HepG2 (cell line): ENCODE measurements around the gene REST. TPM values are rescaled to one million over a fixed set of nuclear protein-coding genes. Genes with fewer than 3 reads are reported as not detected.

Experiments used
- ATAC-seq: fragments of 200-7000 bp; cut with Tn5 transposase; 3 replicates; pipeline ENCODE4 v1.9.1; 2020; ENCODE audit warnings: mild to moderate bottlenecking, moderate library complexity
- BruUV-seq: library from RNA; stranded (reverse); fragments of 400-500 nt; replicated peaks from 2 replicates; lab custom pipeline; 2021; lab: Mats Ljungman, UMichigan
- CTCF ChIA-PET: fragments of 300-600 bp; formaldehyde crosslinking; extraction: SDS; loops from one replicate; lab custom pipeline; 2021; ENCODE audit warnings: low total read pairs, inconsistent platforms, low intra/inter-chr PET ratio; lab: Yijun Ruan, JAX
- POLR2A ChIA-PET: fragments of 350-600 bp; sonication (Branson Sonifier 250); formaldehyde crosslinking; loops from one replicate; lab custom pipeline; 2020; ENCODE audit warnings: antibody characterized with exemption, inconsistent platforms; lab: Yijun Ruan, JAX
- DNase-seq: peaks from one replicate; pipeline ENCODE4 v3.0.0-alpha.2; 2015; ENCODE audit warnings: low spot score
- FAIRE-seq: peaks from 3 replicates; lab custom pipeline; 2011; peaks lifted over from hg19 to GRCh38; lab: Jason Lieb, UNC
- H2AFZ ChIP-seq: one replicate; pipeline ENCODE4 v1.6.1; 2011; ENCODE audit warnings: low read length, inconsistent platforms
- H3K27ac ChIP-seq: fragments of 300-600 bp; 3 replicates; pipeline ENCODE4 v1.8.0; 2011; ENCODE audit warnings: mixed run types, mild to moderate bottlenecking, mixed read lengths, low read length, inconsistent platforms; ENCODE audit not compliant: insufficient read depth; ENCODE audit errors: extremely low read length
- H3K27me3 ChIP-seq, 2 experiments: fragments of 200-600 bp in 1 of 2; 2 replicates in 1 of 2; 3 replicates in 1 of 2; pipeline versions ENCODE4 v1.6.0 to v1.8.0; 2011; ENCODE audit warnings: low read length in 2 of 2, mild to moderate bottlenecking in 2 of 2, moderate library complexity in 2 of 2, inconsistent platforms in 1 of 2; ENCODE audit not compliant: insufficient read depth in 2 of 2, control insufficient read depth in 1 of 2
- H3K36me3 ChIP-seq, 2 experiments: fragments of 200-600 bp in 1 of 2; replicated peaks in 1 of 2; 2 replicates in 1 of 2; 3 replicates in 1 of 2; pipeline versions ENCODE4 v1.5.1 to v1.8.0; 2011; ENCODE audit warnings: low read length in 2 of 2, inconsistent platforms in 1 of 2; ENCODE audit not compliant: insufficient read depth in 2 of 2, control insufficient read depth in 1 of 2
- H3K4me1 ChIP-seq: 2 replicates; pipeline ENCODE4 v1.5.1; 2012; ENCODE audit warnings: low read length, inconsistent platforms; ENCODE audit not compliant: insufficient read depth
- H3K4me2 ChIP-seq: 2 replicates; pipeline ENCODE4 v1.6.0; 2011; ENCODE audit warnings: low read depth, low read length, inconsistent platforms
- H3K4me3 ChIP-seq, 3 experiments: fragments of 200-600 bp in 1 of 3; sonication (generic), shearing (Covaris generic) in 1 of 3; replicated peaks in 1 of 3; 2 replicates each; pipeline ENCODE4 v1.5.1; 2011 to 2016; ENCODE audit warnings: low read length in 3 of 3, inconsistent platforms in 2 of 3, low read depth in 2 of 3, mild to moderate bottlenecking in 2 of 3, control low read depth in 1 of 3, mixed read lengths in 1 of 3; ENCODE audit not compliant: insufficient read depth in 1 of 3
- H3K79me2 ChIP-seq: one replicate; pipeline ENCODE4 v1.6.1; 2011; ENCODE audit warnings: low read length, inconsistent platforms; ENCODE audit not compliant: insufficient read depth
- H3K9ac ChIP-seq: 2 replicates; pipeline ENCODE4 v1.6.0; 2011; ENCODE audit warnings: mild to moderate bottlenecking, low read depth, low read length, inconsistent platforms; ENCODE audit not compliant: insufficient read depth
- H3K9me3 ChIP-seq: 2 replicates; pipeline ENCODE4 v1.5.1; 2012; ENCODE audit warnings: mild to moderate bottlenecking, low read length
- H4K20me1 ChIP-seq: 2 replicates; pipeline ENCODE4 v1.6.0; 2011; ENCODE audit warnings: inconsistent platforms, mild to moderate bottlenecking, low read length, moderate library complexity; ENCODE audit not compliant: insufficient read depth
- ARNT2 ChIP-seq: sonication (generic); formaldehyde crosslinking; IDR thresholded peaks from 2 replicates; pipeline ENCODE4 v1.8.0; 2022; ENCODE audit warnings: mild to moderate bottlenecking, low read depth, missing genetic modification reagents, moderate library complexity
- ATF6 ChIP-seq: sonication (generic); formaldehyde crosslinking; conservative IDR thresholded peaks from 2 replicates; pipeline ENCODE4 v1.4.0; 2020; ENCODE audit warnings: missing genetic modification reagents
- CENPX ChIP-seq: sonication (generic); formaldehyde crosslinking; IDR thresholded peaks from 2 replicates; pipeline ENCODE4 v1.9.0; 2021; ENCODE audit warnings: mild to moderate bottlenecking, missing genetic modification reagents, moderate library complexity
- DMAP1 ChIP-seq: IDR thresholded peaks from 2 replicates; pipeline ENCODE4 v1.6.1; 2016
- ISX ChIP-seq: sonication (generic); formaldehyde crosslinking; conservative IDR thresholded peaks from 2 replicates; pipeline ENCODE4 v1.5.0; 2020; ENCODE audit warnings: missing genetic modification reagents
- KDM4B ChIP-seq: sonication (generic); formaldehyde crosslinking; IDR thresholded peaks from 2 replicates; pipeline ENCODE4 v1.4.0; 2020; ENCODE audit warnings: missing genetic modification reagents
- MEIS1 ChIP-seq: sonication (generic); formaldehyde crosslinking; IDR thresholded peaks from 2 replicates; pipeline ENCODE4 v1.9.0; 2021; ENCODE audit warnings: mild to moderate bottlenecking, missing genetic modification reagents, moderate library complexity, borderline replicate concordance
- TCF7L2 ChIP-seq: IDR thresholded peaks from 2 replicates; pipeline ENCODE4 v1.6.1; 2011; ENCODE audit warnings: mild to moderate bottlenecking, low read depth, low read length, moderate library complexity
- ZNF317 ChIP-seq: sonication (generic); formaldehyde crosslinking; IDR thresholded peaks from 2 replicates; pipeline ENCODE4 v1.5.0; 2020; ENCODE audit warnings: mild to moderate bottlenecking, missing genetic modification reagents
- ZNF746 ChIP-seq: sonication (generic); formaldehyde crosslinking; IDR thresholded peaks from 2 replicates; pipeline ENCODE4 v1.8.0; 2022; ENCODE audit warnings: mild to moderate bottlenecking, missing genetic modification reagents
- WGBS: methylation state at CpG from one replicate; pipeline ENCODE4 v1.1.6; 2017; ENCODE audit warnings: low lambda C conversion rate; 5-methylcytosine and 5-hydroxymethylcytosine counted together
- in situ Hi-C: cut with HindIII; loops from 2 replicates; pipeline ENCODE4 v1.10.0; 2017; ENCODE audit warnings: low pct_unique_long_range_greater_than_20kb; ENCODE audit not compliant: extremely low pct_ligation_motif_present
- intact Hi-C: fragments of 100-400 bp; cut with micrococcal nuclease; formaldehyde crosslinking; loops from one replicate; pipeline ENCODE4 v1.10.0; 2022; ENCODE audit not compliant: unreplicated experiment
- polyA plus RNA-seq, 8 experiments: library from polyadenylated mRNA; depleted of rRNA in 3 of 8; stranded (reverse) in 7 of 8; unstranded in 1 of 8; fragments of >200 nt; fragmentation: Illumina TruSeq in 4 of 8; extraction: Trizol in 4 of 8; gene quantifications; 2 replicates each; pipeline versions ENCODE4 v1.2.1 to v1.2.3, GENCODE V29; 2011 to 2016; ENCODE audit warnings: low read depth in 4 of 8, missing spikeins in 1 of 8, mixed read lengths in 1 of 8; ENCODE audit not compliant: insufficient read depth in 1 of 8
- total RNA-seq, 5 experiments: library from RNA; depleted of rRNA; stranded (reverse); fragments of >200 nt; fragmentation: Illumina TruSeq; extraction: Trizol; gene quantifications; 2 replicates each; pipeline ENCODE4 v1.2.3, GENCODE V29; 2016; ENCODE audit warnings: low read depth in 1 of 5
- TF ChIP-seq, protein P1 (sequence below): sonication (generic); formaldehyde crosslinking; IDR thresholded peaks from 2 replicates; pipeline ENCODE4 v1.8.1; 2023; ENCODE audit warnings: mild to moderate bottlenecking, missing genetic modification reagents
- TF ChIP-seq, protein P2 (sequence below): sonication (generic); formaldehyde crosslinking; IDR thresholded peaks from 2 replicates; pipeline ENCODE4 v1.4.0; 2020; ENCODE audit warnings: missing genetic modification reagents
- TF ChIP-seq, protein P3 (sequence below): sonication (generic); formaldehyde crosslinking; IDR thresholded peaks from 2 replicates; pipeline ENCODE4 v1.5.0; 2020; ENCODE audit warnings: missing genetic modification reagents

REST gene
- total and polyA plus RNA-seq, 2 of the 13 experiments (the other 11 are each of a cell fraction or from before 2014, with no cell fraction given) = 12.7 to 22.4 TPM

- under 1% methylated on average over 34 of the region's 41 CpGs for WGBS
- Histone ChIP-seq H4K20me1 (0 out of 2 replicates have a peak, but pooled peaks cover 5% of the 10 kb centered on the region), H3K4me3 (peak overlapping the region; percentile 94 to 99 (median 99)), H3K27ac (peak overlapping the region; percentile 96), H2AFZ (no peak overlapping the region), H3K36me3 (peaks cover 6 to 7% of the 10 kb centered on the region in 2 experiments; a peak in 3 of 5 replicates), H3K4me1 (peaks cover 48% of the 10 kb centered on the region), H3K4me2 (peak overlapping the region; percentile 71), H3K79me2 (peaks cover 50% of the 10 kb centered on the region), H3K9me3 (no peaks in the 10 kb centered on the region), H3K9ac (peak overlapping the region; percentile 94), H3K27me3 (peaks cover 0 to 12% of the 10 kb centered on the region in 2 experiments; a peak in 1 of 5 replicates)
- FAIRE-seq = no peak
- intact Hi-C loops = loop anchor here (2.0 to 5.0 kb wide), 2 partner anchors 68 to 472 kb away; partner anchors contain the start of genes NOA1, PAICS and PPAT
- ChIA-PET POLR2A (interaction anchor here (0.7 to 4.1 kb wide), 5 partner anchors 8 to 474 kb away, joined by 3 to 49 read pairs (median 5); partner anchors contain the start of genes NOA1, PAICS, POLR2B and PPAT), CTCF (no interaction called here)
- peak; percentile 28 for DNase-seq
- no TSS peak for BruUV-seq
- in situ Hi-C loops = no loop called here
- peak; percentile 38 for ATAC-seq
- TF ChIP-seq MEIS1 (CRISPR knock-in tag) (no peak), TCF7L2 (no peak), DMAP1 (CRISPR knock-in tag) (0 out of 2 replicates have a peak, but pooled peaks have one; percentile 59), ISX (CRISPR knock-in tag) (0 out of 2 replicates have a peak, but pooled peaks have one; percentile 49), ATF6 (CRISPR knock-in tag) (no peak), KDM4B (CRISPR knock-in tag) (0 out of 2 replicates have a peak, but pooled peaks have one; percentile 10), ARNT2 (no peak), ZNF746 (CRISPR knock-in tag) (0 out of 2 replicates have a peak, but pooled peaks have one; percentile 49), CENPX (CRISPR knock-in tag) (no peak), ZNF317 (CRISPR knock-in tag) (0 out of 2 replicates have a peak, but pooled peaks have one; percentile 41)
- TF ChIP-seq, protein P1, sequence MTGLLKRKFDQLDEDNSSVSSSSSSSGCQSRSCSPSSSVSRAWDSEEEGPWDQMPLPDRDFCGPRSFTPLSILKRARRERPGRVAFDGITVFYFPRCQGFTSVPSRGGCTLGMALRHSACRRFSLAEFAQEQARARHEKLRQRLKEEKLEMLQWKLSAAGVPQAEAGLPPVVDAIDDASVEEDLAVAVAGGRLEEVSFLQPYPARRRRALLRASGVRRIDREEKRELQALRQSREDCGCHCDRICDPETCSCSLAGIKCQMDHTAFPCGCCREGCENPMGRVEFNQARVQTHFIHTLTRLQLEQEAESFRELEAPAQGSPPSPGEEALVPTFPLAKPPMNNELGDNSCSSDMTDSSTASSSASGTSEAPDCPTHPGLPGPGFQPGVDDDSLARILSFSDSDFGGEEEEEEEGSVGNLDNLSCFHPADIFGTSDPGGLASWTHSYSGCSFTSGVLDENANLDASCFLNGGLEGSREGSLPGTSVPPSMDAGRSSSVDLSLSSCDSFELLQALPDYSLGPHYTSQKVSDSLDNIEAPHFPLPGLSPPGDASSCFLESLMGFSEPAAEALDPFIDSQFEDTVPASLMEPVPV = no peak
- TF ChIP-seq, protein P2, sequence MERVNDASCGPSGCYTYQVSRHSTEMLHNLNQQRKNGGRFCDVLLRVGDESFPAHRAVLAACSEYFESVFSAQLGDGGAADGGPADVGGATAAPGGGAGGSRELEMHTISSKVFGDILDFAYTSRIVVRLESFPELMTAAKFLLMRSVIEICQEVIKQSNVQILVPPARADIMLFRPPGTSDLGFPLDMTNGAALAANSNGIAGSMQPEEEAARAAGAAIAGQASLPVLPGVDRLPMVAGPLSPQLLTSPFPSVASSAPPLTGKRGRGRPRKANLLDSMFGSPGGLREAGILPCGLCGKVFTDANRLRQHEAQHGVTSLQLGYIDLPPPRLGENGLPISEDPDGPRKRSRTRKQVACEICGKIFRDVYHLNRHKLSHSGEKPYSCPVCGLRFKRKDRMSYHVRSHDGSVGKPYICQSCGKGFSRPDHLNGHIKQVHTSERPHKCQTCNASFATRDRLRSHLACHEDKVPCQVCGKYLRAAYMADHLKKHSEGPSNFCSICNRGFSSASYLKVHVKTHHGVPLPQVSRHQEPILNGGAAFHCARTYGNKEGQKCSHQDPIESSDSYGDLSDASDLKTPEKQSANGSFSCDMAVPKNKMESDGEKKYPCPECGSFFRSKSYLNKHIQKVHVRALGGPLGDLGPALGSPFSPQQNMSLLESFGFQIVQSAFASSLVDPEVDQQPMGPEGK (CRISPR knock-in tag) = peak; percentile 66; the same call in 1 of the 2 replicates
- TF ChIP-seq, protein P3, sequence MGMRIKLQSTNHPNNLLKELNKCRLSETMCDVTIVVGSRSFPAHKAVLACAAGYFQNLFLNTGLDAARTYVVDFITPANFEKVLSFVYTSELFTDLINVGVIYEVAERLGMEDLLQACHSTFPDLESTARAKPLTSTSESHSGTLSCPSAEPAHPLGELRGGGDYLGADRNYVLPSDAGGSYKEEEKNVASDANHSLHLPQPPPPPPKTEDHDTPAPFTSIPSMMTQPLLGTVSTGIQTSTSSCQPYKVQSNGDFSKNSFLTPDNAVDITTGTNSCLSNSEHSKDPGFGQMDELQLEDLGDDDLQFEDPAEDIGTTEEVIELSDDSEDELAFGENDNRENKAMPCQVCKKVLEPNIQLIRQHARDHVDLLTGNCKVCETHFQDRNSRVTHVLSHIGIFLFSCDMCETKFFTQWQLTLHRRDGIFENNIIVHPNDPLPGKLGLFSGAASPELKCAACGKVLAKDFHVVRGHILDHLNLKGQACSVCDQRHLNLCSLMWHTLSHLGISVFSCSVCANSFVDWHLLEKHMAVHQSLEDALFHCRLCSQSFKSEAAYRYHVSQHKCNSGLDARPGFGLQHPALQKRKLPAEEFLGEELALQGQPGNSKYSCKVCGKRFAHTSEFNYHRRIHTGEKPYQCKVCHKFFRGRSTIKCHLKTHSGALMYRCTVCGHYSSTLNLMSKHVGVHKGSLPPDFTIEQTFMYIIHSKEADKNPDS (CRISPR knock-in tag) = no peak
These were observed 1.6 kb downstream of the REST start for GRCh38 chr4:56909086-56909894.
